HepG2 (cell line): ENCODE results near the gene CDK11B. TPM values are rescaled to one million over a fixed set of nuclear protein-coding genes. Genes with fewer than 3 reads are reported as not detected.

Experiments
- AHR ChIP-seq: IDR thresholded peaks from 2 replicates; pipeline ENCODE4 v1.6.1; 2018; ENCODE audit warnings: missing genetic modification reagents, missing compliant biosample characterization
- AKNA ChIP-seq: sonication (generic); formaldehyde crosslinking; IDR thresholded peaks from 2 replicates; pipeline ENCODE4 v1.4.0; 2020; ENCODE audit warnings: missing genetic modification reagents, borderline replicate concordance
- ARID4A ChIP-seq: sonication (generic); formaldehyde crosslinking; IDR thresholded peaks from 2 replicates; pipeline ENCODE4 v1.5.0; 2020; ENCODE audit warnings: mild to moderate bottlenecking, missing genetic modification reagents, borderline replicate concordance
- ETV6 ChIP-seq: sonication (generic); formaldehyde crosslinking; conservative IDR thresholded peaks from 2 replicates; pipeline ENCODE4 v1.4.0; 2020; ENCODE audit warnings: missing genetic modification reagents
- HOXD1 ChIP-seq: sonication (generic); formaldehyde crosslinking; IDR thresholded peaks from 2 replicates; pipeline ENCODE4 v1.5.0; 2020; ENCODE audit warnings: missing genetic modification reagents
- MXD4 ChIP-seq: IDR thresholded peaks from 2 replicates; pipeline ENCODE4 v1.6.1; 2016; ENCODE audit warnings: mild to moderate bottlenecking, missing biosample characterization, missing genetic modification reagents
- PHF20 ChIP-seq: sonication (generic); formaldehyde crosslinking; IDR thresholded peaks from 2 replicates; pipeline ENCODE4 v1.5.0; 2020; ENCODE audit warnings: mild to moderate bottlenecking, missing genetic modification reagents
- SMARCE1 ChIP-seq: fragments of 450-650 bp; IDR thresholded peaks from 2 replicates; pipeline ENCODE4 v1.6.1; 2017; ENCODE audit warnings: borderline replicate concordance
- TAF1 ChIP-seq: sonication (generic); formaldehyde crosslinking; IDR thresholded peaks from 2 replicates; pipeline ENCODE4 v1.4.0; 2020; ENCODE audit warnings: missing genetic modification reagents
- TAF15 ChIP-seq: fragments of 200-400 bp; formaldehyde crosslinking; IDR thresholded peaks from one replicate; pipeline ENCODE4 v1.6.1; 2018; ENCODE audit warnings: mild to moderate bottlenecking, low read depth, low read length; ENCODE audit not compliant: poor library complexity, severe bottlenecking
- ZBTB21 ChIP-seq: sonication (generic); formaldehyde crosslinking; IDR thresholded peaks from 2 replicates; pipeline ENCODE4 v1.4.0; 2020; ENCODE audit warnings: missing genetic modification reagents
- ZBTB42 ChIP-seq: sonication (generic); formaldehyde crosslinking; IDR thresholded peaks from 2 replicates; pipeline ENCODE4 v1.5.0; 2020; ENCODE audit warnings: mild to moderate bottlenecking, missing genetic modification reagents
- ZGPAT ChIP-seq: IDR thresholded peaks from 2 replicates; pipeline ENCODE4 v1.6.1; 2016; ENCODE audit warnings: mild to moderate bottlenecking
- ZNF292 ChIP-seq: sonication (generic); formaldehyde crosslinking; IDR thresholded peaks from 2 replicates; pipeline ENCODE4 v1.8.1; 2022; ENCODE audit warnings: mild to moderate bottlenecking, low read depth, missing genetic modification reagents, borderline replicate concordance
- ZNF451 ChIP-seq: sonication (generic); formaldehyde crosslinking; IDR thresholded peaks from 2 replicates; pipeline ENCODE4 v1.5.0; 2020; ENCODE audit warnings: mild to moderate bottlenecking, missing genetic modification reagents
- ZNF484 ChIP-seq: sonication (generic); formaldehyde crosslinking; IDR thresholded peaks from 2 replicates; pipeline ENCODE4 v1.5.1; 2020; ENCODE audit warnings: mild to moderate bottlenecking, low read depth, missing genetic modification reagents, borderline replicate concordance
- ZNF678 ChIP-seq: sonication (generic); formaldehyde crosslinking; IDR thresholded peaks from 2 replicates; pipeline ENCODE4 v1.4.0; 2020; ENCODE audit warnings: mild to moderate bottlenecking, missing genetic modification reagents
- ZSCAN30 ChIP-seq: sonication (generic); formaldehyde crosslinking; IDR thresholded peaks from 2 replicates; pipeline ENCODE4 v1.5.0; 2020; ENCODE audit warnings: mild to moderate bottlenecking, missing genetic modification reagents
- polyA plus RNA-seq, 8 experiments: library from polyadenylated mRNA; depleted of rRNA in 3 of 8; stranded (reverse) in 7 of 8; unstranded in 1 of 8; fragments of >200 nt; fragmentation: Illumina TruSeq in 4 of 8; extraction: Trizol in 4 of 8; gene quantifications; 2 replicates each; pipeline versions ENCODE4 v1.2.1 to v1.2.3, GENCODE V29; 2011 to 2016; ENCODE audit warnings: low read depth in 4 of 8, missing spikeins in 1 of 8, mixed read lengths in 1 of 8; ENCODE audit not compliant: insufficient read depth in 1 of 8
- total RNA-seq, 5 experiments: library from RNA; depleted of rRNA; stranded (reverse); fragments of >200 nt; fragmentation: Illumina TruSeq; extraction: Trizol; gene quantifications; 2 replicates each; pipeline ENCODE4 v1.2.3, GENCODE V29; 2016; ENCODE audit warnings: low read depth in 1 of 5

CDK11B gene
- total and polyA plus RNA-seq, 2 of the 13 experiments (the other 11 are each of a cell fraction or from before 2014, with no cell fraction given) = 3.6 to 15.1 TPM

- no peak for TF ChIP-seq AKNA (CRISPR knock-in tag)
- TF ChIP-seq ZNF678 (CRISPR knock-in tag) = peak; percentile 94; the same call in 1 of the 2 replicates
- peak; percentile 78 for TF ChIP-seq PHF20 (CRISPR knock-in tag)
- peak; percentile 80; the same call in 1 of the 2 replicates for TF ChIP-seq ZGPAT (CRISPR knock-in tag)
- no peak for TF ChIP-seq ZNF484 (CRISPR knock-in tag)
- peak; percentile 54; the same call in 1 of the 2 replicates for TF ChIP-seq AHR (CRISPR knock-in tag)
- TF ChIP-seq TAF15 = peak; percentile 34
- TF ChIP-seq HOXD1 (CRISPR knock-in tag) = peak; percentile 76
- TF ChIP-seq ZBTB42 (CRISPR knock-in tag) = peak; percentile 94
- peak; percentile 86; the same call in 1 of the 2 replicates for TF ChIP-seq ZNF451 (CRISPR knock-in tag)
- TF ChIP-seq ZNF292 (CRISPR knock-in tag) = no peak
- TF ChIP-seq TAF1 (CRISPR knock-in tag) = peak; percentile 93
- TF ChIP-seq ARID4A (CRISPR knock-in tag) = peak; percentile 90
- TF ChIP-seq ZBTB21 (CRISPR knock-in tag) = peak; percentile 95
- TF ChIP-seq MXD4 = peak; percentile 75; the same call in 1 of the 2 replicates
- TF ChIP-seq ZSCAN30 = no peak
- TF ChIP-seq ETV6 (CRISPR knock-in tag) = 0 out of 2 replicates have a peak, but pooled peaks have one; percentile 21
- no peak for TF ChIP-seq SMARCE1
Measured at GRCh38 chr1:1615256-1616044, 43.4 kb downstream of the CDK11B start, which contains the start of gene MIB2 (continued).
